Esophagus (tissue), 2 donors: Measurements from ENCODE around the gene HNRNPC. TPM values are rescaled to one million over a fixed set of nuclear protein-coding genes. Genes with fewer than 3 reads are reported as not detected.
"Not testable (repeated sequence)": the region's sequence is repeated elsewhere in the genome, so short reads cannot be mapped to it uniquely, and the experiment has no call there.

Experiments
- H3K27ac ChIP-seq, 2 donors: one replicate each; pipeline ENCODE4 v1.5.1; 2013; ENCODE audit warnings: low read depth in 2 of 2, mild to moderate bottlenecking in 2 of 2, inconsistent platforms in 1 of 2, low read length in 1 of 2, moderate library complexity in 1 of 2
- H3K27me3 ChIP-seq, 2 donors: one replicate each; pipeline ENCODE4 v1.6.1; 2013; ENCODE audit warnings: low read length in 2 of 2, control low read depth in 1 of 2, mild to moderate bottlenecking in 1 of 2; ENCODE audit not compliant: insufficient read depth in 2 of 2, control insufficient read depth in 1 of 2
- H3K36me3 ChIP-seq, 2 donors: one replicate each; pipeline ENCODE4 v1.6.1; 2013; ENCODE audit warnings: low read length in 1 of 2; ENCODE audit not compliant: control insufficient read depth in 2 of 2, insufficient read depth in 2 of 2
- H3K4me1 ChIP-seq, 2 donors: one replicate each; pipeline ENCODE4 v1.6.1; 2013; ENCODE audit warnings: low read length in 1 of 2; ENCODE audit not compliant: control insufficient read depth in 2 of 2, insufficient read depth in 2 of 2
- H3K4me3 ChIP-seq, 2 donors: one replicate each; pipeline ENCODE4 v1.5.1; 2013; ENCODE audit warnings: low read length in 2 of 2, mild to moderate bottlenecking in 2 of 2, low read depth in 1 of 2, moderate library complexity in 1 of 2
- H3K9me3 ChIP-seq, 2 donors: one replicate each; pipeline ENCODE4 v1.6.1; 2013; ENCODE audit warnings: mild to moderate bottlenecking in 2 of 2, low read depth in 1 of 2, low read length in 1 of 2, moderate library complexity in 1 of 2; ENCODE audit not compliant: control insufficient read depth in 2 of 2, insufficient read depth in 1 of 2
- WGBS, 2 donors: extraction: QIAGEN DNeasy Blood & Tissue Kit; methylation state at CpG; one replicate each; pipeline ENCODE4 v1.1.7; 2013; 5-methylcytosine and 5-hydroxymethylcytosine counted together
- polyA plus RNA-seq, 2 donors: library from polyadenylated mRNA; stranded (reverse); fragments of 200-250 nt; gene quantifications; one replicate each; pipeline ENCODE4 v1.2.3, GENCODE V29; 2013
- donor health status: healthy with polysubstance abuse.
- donor health status: Bipolar disorder and iron deficiency.

The HNRNPC gene
- polyA plus RNA-seq, 2 donors = 431 to 699 TPM

- H3K36me3 ChIP-seq = peaks cover 2 to 13% of the 10 kb centered on the region in 2 donors
- H3K4me1 ChIP-seq = peaks cover 7 to 11% of the 10 kb centered on the region in 2 donors
- no peak overlapping the region for H3K4me3 ChIP-seq
- 48 to 55% methylated on average over 1 of the region's 1 CpG for WGBS, 2 donors
- no peak overlapping the region for H3K27ac ChIP-seq
- no peaks in the 10 kb centered on the region for H3K9me3 ChIP-seq
- H3K27me3 ChIP-seq = no peaks in the 10 kb centered on the region
Observed at GRCh38 chr14:21261824-21262223, 7.4 kb downstream of the HNRNPC start.

DNA sequence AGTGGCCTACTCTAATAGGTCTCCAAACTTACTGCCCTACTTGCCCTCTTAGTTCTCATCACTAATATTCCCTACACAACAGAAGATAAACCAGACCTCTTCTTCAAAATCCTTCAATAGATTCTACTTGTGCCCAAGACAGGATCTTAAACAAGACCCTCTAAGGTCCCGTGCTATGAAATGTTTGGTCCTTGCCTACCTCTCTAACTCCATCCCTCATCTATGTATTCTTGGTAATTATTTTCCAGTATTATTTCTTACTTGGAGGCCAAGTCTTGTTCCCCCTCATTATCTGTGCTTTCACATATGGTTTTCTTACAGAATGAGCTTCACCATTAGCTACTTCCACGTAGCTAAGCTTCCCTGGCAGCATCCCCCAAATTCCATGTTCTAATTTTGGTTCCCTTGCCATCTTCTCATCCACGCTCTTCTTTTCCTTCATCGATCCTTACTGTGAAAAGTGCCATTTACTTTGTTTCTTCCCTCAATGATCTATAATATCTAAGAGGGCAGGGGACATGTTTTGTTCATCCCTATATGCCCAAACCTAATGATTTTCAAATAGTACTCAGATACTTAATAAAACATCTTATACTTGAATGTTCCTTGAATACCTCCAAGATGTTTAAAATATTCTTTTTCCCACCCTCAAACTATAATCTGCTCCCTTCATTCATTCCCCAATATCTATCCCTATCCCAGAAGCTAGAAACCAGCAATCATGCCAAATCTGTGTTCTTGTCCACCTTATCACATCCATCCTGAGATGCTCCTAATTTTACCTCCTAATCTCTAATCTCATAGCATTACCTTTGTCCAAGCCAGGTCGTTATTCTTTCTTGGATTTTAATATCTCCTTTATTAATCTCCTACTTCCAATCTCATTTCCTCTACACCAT lies 10.1 kb downstream of the HNRNPC start:
- WGBS, 2 donors = 83% methylated on average over 5 of the region's 5 CpGs
- H3K4me3 ChIP-seq = no peak overlapping the region
- peaks cover 3 to 5% of the 10 kb centered on the region in 2 donors for H3K4me1 ChIP-seq
- no peak overlapping the region for H3K27ac ChIP-seq
- H3K36me3 ChIP-seq = peaks cover 2 to 14% of the 10 kb centered on the region in 2 donors
- no peaks in the 10 kb centered on the region for H3K9me3 ChIP-seq
- no peaks in the 10 kb centered on the region for H3K27me3 ChIP-seq

DNA sequence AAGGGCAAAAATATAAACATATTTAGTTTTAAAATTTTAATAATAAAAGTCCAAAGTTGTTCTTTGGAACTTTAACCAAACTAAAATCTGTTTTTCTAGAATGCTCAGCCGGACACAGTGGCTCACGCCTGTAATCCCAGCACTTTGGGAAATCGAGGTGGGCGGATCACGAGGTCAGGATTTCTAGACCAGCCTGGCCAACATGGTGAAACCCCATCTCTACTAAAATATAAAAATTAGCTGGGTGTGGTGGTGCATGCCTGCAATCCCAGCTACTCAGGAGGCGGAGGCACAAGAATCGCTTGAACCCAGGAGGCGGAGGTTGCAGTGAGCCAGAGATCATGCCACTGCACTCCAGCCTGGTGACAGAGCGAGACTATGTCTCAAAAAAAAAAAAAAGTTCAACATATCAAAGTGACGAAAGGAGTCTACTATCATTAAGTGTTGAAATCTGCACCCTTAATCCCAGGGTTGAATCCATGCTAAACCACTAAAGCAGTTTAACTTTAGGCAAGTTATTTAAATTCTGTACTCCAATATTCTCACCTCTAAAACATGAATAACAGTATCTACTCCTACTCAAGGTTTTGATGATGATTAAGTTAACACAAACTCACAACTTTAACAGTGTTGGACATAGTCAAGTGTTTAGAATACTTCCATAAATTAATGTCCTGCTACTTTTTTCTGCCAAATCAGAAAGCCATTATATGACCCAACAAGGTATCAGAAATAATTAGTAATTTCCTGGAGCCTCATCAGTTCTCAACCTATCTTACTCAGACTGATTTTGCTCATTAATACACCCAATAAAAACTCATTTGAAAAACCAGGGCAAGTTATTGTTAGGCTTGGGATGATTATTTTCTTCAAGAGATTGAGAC lies 11.0 kb downstream of the HNRNPC start:
- Histone ChIP-seq H3K4me3 (no peak overlapping the region), H3K4me1 (peaks cover 3 to 5% of the 10 kb centered on the region in 2 donors), H3K27me3 (no peaks in the 10 kb centered on the region), H3K36me3 (peaks cover 2 to 14% of the 10 kb centered on the region in 2 donors), H3K9me3 (no peaks in the 10 kb centered on the region), H3K27ac (no peak overlapping the region)
- WGBS, 2 donors = 78 to 83% methylated on average over 10 of the region's 10 CpGs

DNA sequence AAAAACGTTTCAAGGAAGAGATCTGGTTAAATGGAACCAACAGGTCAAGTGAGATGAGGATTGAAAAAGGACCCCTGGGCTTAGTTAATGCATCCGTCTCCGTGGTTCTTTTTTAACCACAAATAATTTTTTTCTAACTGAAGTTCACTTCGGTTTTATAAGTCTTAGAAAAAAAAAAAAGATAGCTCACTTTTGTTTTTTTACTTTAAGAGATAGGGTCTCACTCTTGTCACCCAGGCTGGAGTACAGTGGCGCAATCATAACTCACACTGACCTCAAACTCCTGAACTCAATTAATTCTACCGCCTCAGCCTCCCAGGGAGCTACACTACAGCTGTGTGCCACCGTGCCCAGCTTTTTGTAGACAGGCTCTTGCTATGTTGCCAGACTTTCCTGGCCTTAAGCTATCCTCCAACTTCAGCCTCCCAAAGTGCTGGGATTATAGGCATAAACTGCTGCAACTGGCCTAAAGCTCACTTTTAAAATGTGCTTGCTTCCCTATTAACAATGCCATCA lies 11.8 kb downstream of the HNRNPC start:
- Histone ChIP-seq H3K27ac (no peak overlapping the region), H3K4me3 (no peak overlapping the region), H3K9me3 (no peaks in the 10 kb centered on the region), H3K4me1 (peaks cover 2 to 4% of the 10 kb centered on the region in 2 donors), H3K36me3 (peaks cover under 1 to 13% of the 10 kb centered on the region in 2 donors), H3K27me3 (no peaks in the 10 kb centered on the region)
- 40% methylated on average over 7 of the region's 7 CpGs for WGBS, 2 donors

GRCh38 chr14:21256539-21257393 lies 12.5 kb downstream of the HNRNPC start:
- no peak overlapping the region for H3K4me3 ChIP-seq
- no peak overlapping the region for H3K27ac ChIP-seq
- H3K9me3 ChIP-seq = no peaks in the 10 kb centered on the region
- peaks cover 0 to 3% of the 10 kb centered on the region in 2 donors for H3K4me1 ChIP-seq
- H3K36me3 ChIP-seq = peaks cover 0 to 11% of the 10 kb centered on the region in 2 donors
- no peaks in the 10 kb centered on the region for H3K27me3 ChIP-seq
- WGBS, 2 donors = 90 to 91% methylated on average over 10 of the region's 10 CpGs

- 78 to 81% methylated on average over 8 of the region's 8 CpGs for WGBS, 2 donors
- not testable (repeated sequence) for H3K4me3 ChIP-seq, H3K27ac ChIP-seq, H3K27me3 ChIP-seq, H3K9me3 ChIP-seq, H3K4me1 ChIP-seq
- H3K36me3 ChIP-seq = peaks cover 0 to 13% of the 10 kb centered on the region in 2 donors
Observed at GRCh38 chr14:21256102-21256447, 13.2 kb downstream of the HNRNPC start.

GRCh38 chr14:21255385-21256101 lies 13.7 kb downstream of the HNRNPC start:
- Histone ChIP-seq H3K9me3 (no peaks in the 10 kb centered on the region), H3K36me3 (peaks cover 3 to 15% of the 10 kb centered on the region in 2 donors), H3K27me3 (no peaks in the 10 kb centered on the region), H3K4me3 (no peak overlapping the region), H3K27ac (no peak overlapping the region), H3K4me1 (peaks cover 0 to 3% of the 10 kb centered on the region in 2 donors)
- 47 to 50% methylated on average over 4 of the region's 4 CpGs for WGBS, 2 donors

- peaks cover 3 to 10% of the 10 kb centered on the region in 2 donors for H3K36me3 ChIP-seq
- no peak overlapping the region for H3K27ac ChIP-seq
- H3K4me1 ChIP-seq = peaks cover 0 to 3% of the 10 kb centered on the region in 2 donors
- no peaks in the 10 kb centered on the region for H3K9me3 ChIP-seq
- H3K4me3 ChIP-seq = no peak overlapping the region
- WGBS, 2 donors = 83 to 92% methylated on average over 2 of the region's 2 CpGs
- H3K27me3 ChIP-seq = no peaks in the 10 kb centered on the region
Observed at GRCh38 chr14:21252149-21252548, 17.1 kb downstream of the HNRNPC start.
